GM12874 (cell line): ENCODE measurements around the gene GLT6D1.

Source experiments
- CTCF ChIP-seq: IDR thresholded peaks from 2 replicates; pipeline ENCODE4 v1.5.1; 2011; ENCODE audit warnings: low read depth, mild to moderate bottlenecking, control low read depth, low read length, moderate library complexity; ENCODE audit not compliant: insufficient read depth

GLT6D1 gene

GRCh38 chr9:135669616-135670285 is 30.4 kb upstream of the GLT6D1 start:
- TF ChIP-seq CTCF = no peak

- no peak for TF ChIP-seq CTCF
Measured at GRCh38 chr9:135667463-135668001, 28.2 kb upstream of the GLT6D1 start.

- TF ChIP-seq CTCF = no peak
Measured at GRCh38 chr9:135666534-135667462, 27.5 kb upstream of the GLT6D1 start.

GRCh38 chr9:135665795-135666189 is 26.5 kb upstream of the GLT6D1 start:
- no peak for TF ChIP-seq CTCF

- TF ChIP-seq CTCF = no peak
Measured at GRCh38 chr9:135664801-135665794, 25.8 kb upstream of the GLT6D1 start.

GRCh38 chr9:135664266-135664665 is 24.9 kb upstream of the GLT6D1 start:
- TF ChIP-seq CTCF = no peak
